8988T (cell line): ENCODE measurements around the gene B2M.
"Not testable (repeated sequence)": the region's sequence is repeated elsewhere in the genome, so short reads cannot be mapped to it uniquely, and the experiment has no call there.

Experiments
- DNase-seq: peaks from one replicate; pipeline ENCODE4 v3.0.0; 2011

B2M gene

DNA sequence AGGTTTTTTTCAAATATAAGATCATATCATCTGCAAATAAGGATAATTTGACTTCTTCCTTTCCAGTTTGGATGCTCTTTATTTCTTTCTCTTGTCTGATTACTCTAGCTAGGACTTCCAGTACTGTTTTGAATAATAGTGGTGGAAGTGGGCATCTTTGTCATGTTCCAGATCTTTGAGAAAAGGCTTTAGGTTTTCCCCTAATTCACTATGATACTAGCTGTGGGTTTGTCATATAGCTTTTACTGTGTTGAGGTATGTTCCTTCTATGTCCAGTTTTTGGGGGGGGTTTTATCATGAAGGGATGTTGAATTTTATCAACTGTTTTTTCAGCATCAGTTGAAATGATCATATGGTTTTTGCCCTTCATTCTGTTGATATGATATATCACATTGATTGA lies 10.6 kb upstream of the B2M start:
- DNase-seq, result not testable (repeated sequence)

DNA sequence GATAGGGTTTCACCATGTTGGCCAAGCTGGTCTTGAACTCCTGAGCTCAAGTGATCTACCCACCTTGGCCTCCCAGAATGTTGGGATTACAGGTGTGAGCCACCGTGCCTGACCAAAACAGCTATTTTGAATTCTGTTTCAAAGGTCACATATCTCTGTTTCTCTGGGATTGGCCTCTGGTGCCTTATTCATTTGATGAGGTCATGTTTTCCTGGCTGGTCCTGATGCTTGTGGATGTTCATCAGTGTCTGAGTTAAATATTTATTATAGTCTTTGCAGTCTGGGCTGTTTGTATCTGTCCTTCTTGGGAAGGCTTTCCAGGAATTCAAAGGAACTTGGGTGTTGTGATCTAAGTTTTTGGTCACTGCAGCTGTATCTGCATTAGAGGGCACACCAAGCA lies 5.3 kb upstream of the B2M start:
- no peak for DNase-seq

GRCh38 chr15:44706401-44706800 lies 4.9 kb upstream of the B2M start:
- DNase-seq, result no peak

DNA sequence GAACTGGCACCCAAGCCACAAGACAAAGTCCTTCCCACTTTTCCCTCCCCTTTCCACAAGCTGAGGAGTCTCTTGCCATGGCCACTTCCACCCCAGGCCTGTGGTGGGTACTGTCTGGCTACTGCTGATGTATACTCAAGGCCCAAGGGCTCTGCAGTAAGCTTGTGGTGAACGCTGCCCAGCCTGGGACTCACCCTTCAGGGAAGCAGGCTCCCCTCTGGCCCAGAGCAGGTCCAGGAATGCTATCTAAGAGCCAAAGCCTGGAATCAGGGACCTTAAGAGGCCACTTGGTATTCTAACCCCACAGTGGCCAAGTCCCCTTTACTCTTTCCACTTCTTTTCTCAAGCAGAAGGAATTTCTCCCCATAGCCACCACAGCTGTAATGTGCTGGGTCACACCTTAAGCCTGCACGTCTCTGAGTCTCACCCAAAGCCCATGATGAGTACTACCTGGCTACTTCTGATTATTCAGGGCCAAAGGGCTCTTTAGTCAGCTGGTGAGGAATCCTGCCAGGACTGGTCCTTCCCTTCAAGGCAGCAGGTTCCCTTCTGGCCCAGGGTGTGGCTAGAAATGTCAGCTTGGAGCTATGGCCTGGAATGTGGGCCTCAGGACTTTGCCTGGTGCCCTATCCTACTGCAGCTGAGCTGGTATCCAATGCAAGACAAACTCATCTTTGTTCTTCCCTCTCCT lies 4.2 kb upstream of the B2M start:
- no peak for DNase-seq

GRCh38 chr15:44710236-44711095 lies 851 bp upstream of the B2M start:
- DNase-seq, result no peak

DNA sequence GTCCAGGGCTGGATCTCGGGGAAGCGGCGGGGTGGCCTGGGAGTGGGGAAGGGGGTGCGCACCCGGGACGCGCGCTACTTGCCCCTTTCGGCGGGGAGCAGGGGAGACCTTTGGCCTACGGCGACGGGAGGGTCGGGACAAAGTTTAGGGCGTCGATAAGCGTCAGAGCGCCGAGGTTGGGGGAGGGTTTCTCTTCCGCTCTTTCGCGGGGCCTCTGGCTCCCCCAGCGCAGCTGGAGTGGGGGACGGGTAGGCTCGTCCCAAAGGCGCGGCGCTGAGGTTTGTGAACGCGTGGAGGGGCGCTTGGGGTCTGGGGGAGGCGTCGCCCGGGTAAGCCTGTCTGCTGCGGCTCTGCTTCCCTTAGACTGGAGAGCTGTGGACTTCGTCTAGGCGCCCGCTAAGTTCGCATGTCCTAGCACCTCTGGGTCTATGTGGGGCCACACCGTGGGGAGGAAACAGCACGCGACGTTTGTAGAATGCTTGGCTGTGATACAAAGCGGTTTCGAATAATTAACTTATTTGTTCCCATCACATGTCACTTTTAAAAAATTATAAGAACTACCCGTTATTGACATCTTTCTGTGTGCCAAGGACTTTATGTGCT lies 527 bp downstream of the B2M start:
- DNase-seq, result no peak

DNA sequence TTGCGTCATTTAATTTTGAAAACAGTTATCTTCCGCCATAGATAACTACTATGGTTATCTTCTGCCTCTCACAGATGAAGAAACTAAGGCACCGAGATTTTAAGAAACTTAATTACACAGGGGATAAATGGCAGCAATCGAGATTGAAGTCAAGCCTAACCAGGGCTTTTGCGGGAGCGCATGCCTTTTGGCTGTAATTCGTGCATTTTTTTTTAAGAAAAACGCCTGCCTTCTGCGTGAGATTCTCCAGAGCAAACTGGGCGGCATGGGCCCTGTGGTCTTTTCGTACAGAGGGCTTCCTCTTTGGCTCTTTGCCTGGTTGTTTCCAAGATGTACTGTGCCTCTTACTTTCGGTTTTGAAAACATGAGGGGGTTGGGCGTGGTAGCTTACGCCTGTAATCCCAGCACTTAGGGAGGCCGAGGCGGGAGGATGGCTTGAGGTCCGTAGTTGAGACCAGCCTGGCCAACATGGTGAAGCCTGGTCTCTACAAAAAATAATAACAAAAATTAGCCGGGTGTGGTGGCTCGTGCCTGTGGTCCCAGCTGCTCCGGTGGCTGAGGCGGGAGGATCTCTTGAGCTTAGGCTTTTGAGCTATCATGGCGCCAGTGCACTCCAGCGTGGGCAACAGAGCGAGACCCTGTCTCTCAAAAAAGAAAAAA lies 1.2 kb downstream of the B2M start:
- DNase-seq, result no peak

DNA sequence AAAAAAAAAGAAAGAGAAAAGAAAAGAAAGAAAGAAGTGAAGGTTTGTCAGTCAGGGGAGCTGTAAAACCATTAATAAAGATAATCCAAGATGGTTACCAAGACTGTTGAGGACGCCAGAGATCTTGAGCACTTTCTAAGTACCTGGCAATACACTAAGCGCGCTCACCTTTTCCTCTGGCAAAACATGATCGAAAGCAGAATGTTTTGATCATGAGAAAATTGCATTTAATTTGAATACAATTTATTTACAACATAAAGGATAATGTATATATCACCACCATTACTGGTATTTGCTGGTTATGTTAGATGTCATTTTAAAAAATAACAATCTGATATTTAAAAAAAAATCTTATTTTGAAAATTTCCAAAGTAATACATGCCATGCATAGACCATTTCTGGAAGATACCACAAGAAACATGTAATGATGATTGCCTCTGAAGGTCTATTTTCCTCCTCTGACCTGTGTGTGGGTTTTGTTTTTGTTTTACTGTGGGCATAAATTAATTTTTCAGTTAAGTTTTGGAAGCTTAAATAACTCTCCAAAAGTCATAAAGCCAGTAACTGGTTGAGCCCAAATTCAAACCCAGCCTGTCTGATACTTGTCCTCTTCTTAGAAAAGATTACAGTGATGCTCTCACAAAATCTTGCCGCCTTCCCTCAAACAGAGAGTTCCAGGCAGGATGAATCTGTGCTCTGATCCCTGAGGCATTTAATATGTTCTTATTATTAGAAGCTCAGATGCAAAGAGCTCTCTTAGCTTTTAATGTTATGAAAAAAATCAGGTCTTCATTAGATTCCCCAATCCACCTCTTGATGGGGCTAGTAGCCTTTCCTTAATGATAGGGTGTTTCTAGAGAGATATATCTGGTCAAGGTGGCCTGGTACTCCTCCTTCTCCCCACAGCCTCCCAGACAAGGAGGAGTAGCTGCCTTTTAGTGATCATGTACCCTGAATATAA lies 2.0 kb downstream of the B2M start:
- DNase-seq, result no peak

GRCh38 chr15:44715142-44715796 lies 4.0 kb downstream of the B2M start:
- no peak for DNase-seq

DNA sequence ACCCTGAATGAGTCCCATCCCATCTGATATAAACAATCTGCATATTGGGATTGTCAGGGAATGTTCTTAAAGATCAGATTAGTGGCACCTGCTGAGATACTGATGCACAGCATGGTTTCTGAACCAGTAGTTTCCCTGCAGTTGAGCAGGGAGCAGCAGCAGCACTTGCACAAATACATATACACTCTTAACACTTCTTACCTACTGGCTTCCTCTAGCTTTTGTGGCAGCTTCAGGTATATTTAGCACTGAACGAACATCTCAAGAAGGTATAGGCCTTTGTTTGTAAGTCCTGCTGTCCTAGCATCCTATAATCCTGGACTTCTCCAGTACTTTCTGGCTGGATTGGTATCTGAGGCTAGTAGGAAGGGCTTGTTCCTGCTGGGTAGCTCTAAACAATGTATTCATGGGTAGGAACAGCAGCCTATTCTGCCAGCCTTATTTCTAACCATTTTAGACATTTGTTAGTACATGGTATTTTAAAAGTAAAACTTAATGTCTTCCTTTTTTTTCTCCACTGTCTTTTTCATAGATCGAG lies 4.5 kb downstream of the B2M start:
- no peak for DNase-seq

DNA sequence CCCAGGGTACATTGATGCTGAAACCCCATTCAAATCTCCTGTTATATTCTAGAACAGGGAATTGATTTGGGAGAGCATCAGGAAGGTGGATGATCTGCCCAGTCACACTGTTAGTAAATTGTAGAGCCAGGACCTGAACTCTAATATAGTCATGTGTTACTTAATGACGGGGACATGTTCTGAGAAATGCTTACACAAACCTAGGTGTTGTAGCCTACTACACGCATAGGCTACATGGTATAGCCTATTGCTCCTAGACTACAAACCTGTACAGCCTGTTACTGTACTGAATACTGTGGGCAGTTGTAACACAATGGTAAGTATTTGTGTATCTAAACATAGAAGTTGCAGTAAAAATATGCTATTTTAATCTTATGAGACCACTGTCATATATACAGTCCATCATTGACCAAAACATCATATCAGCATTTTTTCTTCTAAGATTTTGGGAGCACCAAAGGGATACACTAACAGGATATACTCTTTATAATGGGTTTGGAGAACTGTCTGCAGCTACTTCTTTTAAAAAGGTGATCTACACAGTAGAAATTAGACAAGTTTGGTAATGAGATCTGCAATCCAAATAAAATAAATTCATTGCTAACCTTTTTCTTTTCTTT lies 5.8 kb downstream of the B2M start:
- DNase-seq, result no peak

GRCh38 chr15:44718180-44718926 lies 7.0 kb downstream of the B2M start:
- DNase-seq, result no peak

- no peak for DNase-seq
Measured at GRCh38 chr15:44718927-44719292, 7.6 kb downstream of the B2M start.

GRCh38 chr15:44719293-44719999 lies 8.1 kb downstream of the B2M start:
- DNase-seq, result no peak

- not testable (repeated sequence) for DNase-seq
Measured at GRCh38 chr15:44720000-44720435, 8.7 kb downstream of the B2M start.

GRCh38 chr15:44720460-44721176 lies 9.3 kb downstream of the B2M start:
- DNase-seq, result no peak

DNA sequence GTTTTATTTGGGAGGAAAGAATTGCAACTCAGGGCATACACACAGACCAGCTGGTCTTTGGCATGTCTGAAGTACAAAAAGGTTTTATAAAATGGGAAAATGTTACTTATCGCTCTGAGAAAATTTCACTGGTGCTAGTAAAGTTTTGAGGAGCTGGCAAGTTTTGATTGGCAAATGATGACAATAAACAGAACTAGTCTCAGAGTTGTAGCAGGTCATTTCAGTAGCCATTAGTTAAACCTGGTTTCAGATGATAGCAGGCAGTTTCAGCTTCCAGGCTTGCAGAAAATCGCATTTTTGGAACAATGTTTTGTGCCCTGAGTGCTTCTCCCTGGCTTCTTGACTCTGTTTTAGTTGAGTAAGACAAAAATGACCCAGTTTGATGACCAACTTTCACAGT lies 10.7 kb downstream of the B2M start:
- DNase-seq, result no peak

DNA sequence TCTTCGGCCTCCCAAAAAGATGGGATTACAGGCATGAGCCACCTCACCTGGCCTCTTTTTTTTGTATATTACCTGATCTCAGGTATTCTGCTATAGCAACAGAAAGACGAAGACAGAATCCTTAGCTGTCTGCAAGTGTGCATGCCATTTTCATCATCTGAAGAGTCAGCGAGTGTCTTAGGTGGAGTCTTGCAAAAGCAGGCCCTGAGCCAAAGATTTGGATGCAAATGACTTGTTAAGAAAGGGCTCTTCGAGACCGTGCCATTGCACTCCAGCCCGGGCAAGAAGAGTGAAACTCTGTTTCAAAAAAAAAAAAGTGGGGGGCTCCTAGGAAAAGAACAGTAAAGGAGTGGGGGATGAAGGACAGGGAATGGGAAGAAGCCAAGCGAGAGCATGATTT lies 14.8 kb downstream of the B2M start:
- DNase-seq, result no peak
